OCI-LY3 (cell line): ENCODE data around the gene SLC16A8.

ENCODE experiments used
- EZH2phosphoT487 ChIP-seq: fragments of 200-600 bp; shearing (Covaris generic); IDR thresholded peaks from 2 replicates; pipeline ENCODE4 v1.6.1; 2018; ENCODE audit warnings: antibody characterized with exemption, mixed run types, low read depth
- TF ChIP-seq, protein P1 (sequence below): fragments of 200-600, 300-600 bp; sonication (generic); IDR thresholded peaks from 2 replicates; pipeline ENCODE4 v1.5.1; 2014; ENCODE audit warnings: antibody characterized with exemption, low read length, low read depth

GRCh38 chr22:38080474-38080849 is 3.5 kb downstream of the SLC16A8 start:
- TF ChIP-seq, protein P1, sequence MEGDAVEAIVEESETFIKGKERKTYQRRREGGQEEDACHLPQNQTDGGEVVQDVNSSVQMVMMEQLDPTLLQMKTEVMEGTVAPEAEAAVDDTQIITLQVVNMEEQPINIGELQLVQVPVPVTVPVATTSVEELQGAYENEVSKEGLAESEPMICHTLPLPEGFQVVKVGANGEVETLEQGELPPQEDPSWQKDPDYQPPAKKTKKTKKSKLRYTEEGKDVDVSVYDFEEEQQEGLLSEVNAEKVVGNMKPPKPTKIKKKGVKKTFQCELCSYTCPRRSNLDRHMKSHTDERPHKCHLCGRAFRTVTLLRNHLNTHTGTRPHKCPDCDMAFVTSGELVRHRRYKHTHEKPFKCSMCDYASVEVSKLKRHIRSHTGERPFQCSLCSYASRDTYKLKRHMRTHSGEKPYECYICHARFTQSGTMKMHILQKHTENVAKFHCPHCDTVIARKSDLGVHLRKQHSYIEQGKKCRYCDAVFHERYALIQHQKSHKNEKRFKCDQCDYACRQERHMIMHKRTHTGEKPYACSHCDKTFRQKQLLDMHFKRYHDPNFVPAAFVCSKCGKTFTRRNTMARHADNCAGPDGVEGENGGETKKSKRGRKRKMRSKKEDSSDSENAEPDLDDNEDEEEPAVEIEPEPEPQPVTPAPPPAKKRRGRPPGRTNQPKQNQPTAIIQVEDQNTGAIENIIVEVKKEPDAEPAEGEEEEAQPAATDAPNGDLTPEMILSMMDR, result no peak
- no peak for TF ChIP-seq EZH2phosphoT487
